D721Med (cell line): Measurements from ENCODE around the gene SCD.

Source experiments
- DNase-seq: peaks from one replicate; pipeline ENCODE4 v3.0.0; 2011; ENCODE audit warnings: low spot score; ENCODE audit not compliant: insufficient read length
- FAIRE-seq: peaks from 2 replicates; lab custom pipeline; 2011; peaks lifted over from hg19 to GRCh38; lab: Jason Lieb, UNC
- TF ChIP-seq, protein P1 (sequence below): IDR thresholded peaks from 2 replicates; pipeline ENCODE4 v1.5.1; 2012; ENCODE audit warnings: mild to moderate bottlenecking, control low read depth; ENCODE audit not compliant: insufficient read depth; ENCODE audit errors: missing control alignments

Gene SCD

DNA sequence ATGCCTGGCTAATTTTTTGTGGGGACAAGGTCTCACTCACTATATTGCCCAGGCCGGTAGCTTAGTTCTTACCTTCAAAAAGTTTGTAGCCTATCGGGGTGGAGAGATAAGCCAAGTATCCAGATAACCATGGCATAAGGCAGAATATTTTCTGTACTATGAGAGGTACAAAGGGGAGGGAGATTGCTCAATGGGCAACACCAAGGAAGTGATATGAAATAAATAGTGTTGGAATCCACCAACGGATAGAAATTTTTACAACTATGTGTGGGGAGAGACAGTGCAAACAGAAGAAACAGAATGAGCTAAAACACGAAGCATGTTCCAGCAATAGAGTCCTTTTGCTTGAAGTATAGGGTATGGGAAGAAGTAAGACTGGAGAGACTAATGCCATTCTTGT is 8.1 kb downstream of the SCD start:
- FAIRE-seq (no peak), DNase-seq (no peak)
- TF ChIP-seq, protein P1, sequence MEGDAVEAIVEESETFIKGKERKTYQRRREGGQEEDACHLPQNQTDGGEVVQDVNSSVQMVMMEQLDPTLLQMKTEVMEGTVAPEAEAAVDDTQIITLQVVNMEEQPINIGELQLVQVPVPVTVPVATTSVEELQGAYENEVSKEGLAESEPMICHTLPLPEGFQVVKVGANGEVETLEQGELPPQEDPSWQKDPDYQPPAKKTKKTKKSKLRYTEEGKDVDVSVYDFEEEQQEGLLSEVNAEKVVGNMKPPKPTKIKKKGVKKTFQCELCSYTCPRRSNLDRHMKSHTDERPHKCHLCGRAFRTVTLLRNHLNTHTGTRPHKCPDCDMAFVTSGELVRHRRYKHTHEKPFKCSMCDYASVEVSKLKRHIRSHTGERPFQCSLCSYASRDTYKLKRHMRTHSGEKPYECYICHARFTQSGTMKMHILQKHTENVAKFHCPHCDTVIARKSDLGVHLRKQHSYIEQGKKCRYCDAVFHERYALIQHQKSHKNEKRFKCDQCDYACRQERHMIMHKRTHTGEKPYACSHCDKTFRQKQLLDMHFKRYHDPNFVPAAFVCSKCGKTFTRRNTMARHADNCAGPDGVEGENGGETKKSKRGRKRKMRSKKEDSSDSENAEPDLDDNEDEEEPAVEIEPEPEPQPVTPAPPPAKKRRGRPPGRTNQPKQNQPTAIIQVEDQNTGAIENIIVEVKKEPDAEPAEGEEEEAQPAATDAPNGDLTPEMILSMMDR = no peak

DNA sequence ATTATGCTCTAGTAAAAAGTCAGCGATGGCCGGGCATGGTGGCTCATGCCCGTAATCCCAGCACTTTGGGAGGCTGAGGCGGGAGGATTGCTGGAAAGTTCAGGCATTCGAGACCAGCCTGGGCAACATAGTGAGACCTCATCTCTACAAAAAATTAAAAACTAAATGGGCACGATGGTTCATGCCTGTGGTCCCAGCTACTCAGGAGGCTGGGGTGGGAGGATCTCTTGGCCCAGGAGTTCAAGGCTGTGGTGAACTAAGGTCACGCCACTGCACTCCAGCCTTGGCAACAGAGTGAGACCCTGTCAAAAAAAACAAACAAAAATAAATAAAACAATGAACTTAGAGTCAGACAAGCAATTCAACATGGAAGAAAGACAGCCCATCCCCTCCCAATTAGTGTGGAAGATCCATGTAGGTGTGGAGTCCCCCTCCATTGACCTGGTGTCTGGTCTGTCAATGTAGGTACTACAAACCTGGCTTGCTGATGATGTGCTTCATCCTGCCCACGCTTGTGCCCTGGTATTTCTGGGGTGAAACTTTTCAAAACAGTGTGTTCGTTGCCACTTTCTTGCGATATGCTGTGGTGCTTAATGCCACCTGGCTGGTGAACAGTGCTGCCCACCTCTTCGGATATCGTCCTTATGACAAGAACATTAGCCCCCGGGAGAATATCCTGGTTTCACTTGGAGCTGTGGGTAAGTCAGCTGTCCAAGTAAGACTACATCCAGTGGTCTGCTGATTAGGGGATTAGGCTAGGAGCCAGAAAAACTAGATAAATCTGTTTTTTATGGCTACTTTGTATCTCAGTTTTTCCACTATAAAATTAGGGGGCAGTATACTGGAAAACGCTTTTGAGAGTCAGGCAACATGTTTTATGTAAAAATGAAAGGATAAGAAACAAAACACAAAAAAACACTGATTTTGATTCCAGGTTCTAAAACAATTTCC is 9.3 kb downstream of the SCD start:
- no peak for FAIRE-seq
- DNase-seq = no peak

DNA sequence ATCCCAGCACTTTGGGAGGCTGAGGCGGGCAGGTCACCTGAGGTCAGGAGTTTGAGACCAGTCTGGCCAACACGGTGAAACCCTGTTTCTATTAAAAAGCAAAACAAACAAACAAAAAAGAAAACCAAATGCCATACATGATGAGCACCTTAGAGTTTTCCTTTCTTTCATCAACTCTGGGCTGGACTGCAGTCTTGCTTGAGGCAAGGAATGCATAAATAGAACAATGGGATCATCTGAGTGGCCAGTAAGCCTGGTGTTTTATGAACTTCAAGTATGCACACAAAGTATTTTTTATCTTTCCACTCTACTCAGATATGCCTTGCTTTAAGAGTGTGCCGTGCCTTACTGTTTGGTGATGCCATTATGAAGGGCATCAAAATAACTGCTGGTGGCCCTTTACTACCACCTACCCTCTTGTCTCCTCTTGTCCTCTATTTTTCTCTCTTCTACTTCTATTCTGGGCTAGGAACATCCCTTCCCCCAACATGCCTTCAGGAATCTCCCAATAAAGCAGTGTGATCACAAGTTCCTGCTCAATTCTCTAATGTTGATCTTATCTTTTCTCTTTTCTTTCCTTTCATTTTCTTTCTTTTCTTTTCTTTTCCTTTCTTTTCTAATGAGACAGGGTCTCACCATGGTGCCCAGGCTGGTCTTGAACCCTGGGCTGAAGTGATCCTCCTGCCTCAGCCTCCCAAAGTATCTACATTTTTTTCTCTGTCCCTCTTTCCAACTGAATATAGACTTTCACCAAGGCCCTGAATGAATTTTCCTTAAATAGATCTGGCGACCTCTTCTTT is 10.2 kb downstream of the SCD start:
- DNase-seq (no peak), FAIRE-seq (no peak)
- TF ChIP-seq, protein P1 = no peak

More for the DNA sequence above, 9.3 kb downstream of the SCD start:
- TF ChIP-seq, protein P1 = no peak

DNA sequence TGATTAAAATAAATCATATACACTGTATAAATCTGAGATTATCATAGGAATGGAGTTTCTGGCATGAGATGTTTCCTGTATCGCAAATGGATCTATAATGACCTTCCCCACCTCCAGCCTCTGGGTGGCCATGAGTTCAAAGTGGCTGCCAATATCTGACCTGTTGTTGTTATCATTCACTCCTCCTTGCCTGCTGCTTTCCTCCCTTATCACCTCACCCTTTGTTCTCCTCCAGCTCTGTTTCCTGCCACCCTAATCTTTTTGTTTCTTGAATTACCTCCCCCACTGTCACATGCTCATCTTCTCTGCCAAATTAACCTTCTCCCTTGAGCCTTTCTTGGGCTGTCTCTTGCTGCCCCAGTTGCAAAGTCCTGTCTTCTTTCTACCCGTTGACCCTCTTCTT is 12.0 kb downstream of the SCD start:
- no peak for DNase-seq
- TF ChIP-seq, protein P1 = no peak
- FAIRE-seq = no peak

DNA sequence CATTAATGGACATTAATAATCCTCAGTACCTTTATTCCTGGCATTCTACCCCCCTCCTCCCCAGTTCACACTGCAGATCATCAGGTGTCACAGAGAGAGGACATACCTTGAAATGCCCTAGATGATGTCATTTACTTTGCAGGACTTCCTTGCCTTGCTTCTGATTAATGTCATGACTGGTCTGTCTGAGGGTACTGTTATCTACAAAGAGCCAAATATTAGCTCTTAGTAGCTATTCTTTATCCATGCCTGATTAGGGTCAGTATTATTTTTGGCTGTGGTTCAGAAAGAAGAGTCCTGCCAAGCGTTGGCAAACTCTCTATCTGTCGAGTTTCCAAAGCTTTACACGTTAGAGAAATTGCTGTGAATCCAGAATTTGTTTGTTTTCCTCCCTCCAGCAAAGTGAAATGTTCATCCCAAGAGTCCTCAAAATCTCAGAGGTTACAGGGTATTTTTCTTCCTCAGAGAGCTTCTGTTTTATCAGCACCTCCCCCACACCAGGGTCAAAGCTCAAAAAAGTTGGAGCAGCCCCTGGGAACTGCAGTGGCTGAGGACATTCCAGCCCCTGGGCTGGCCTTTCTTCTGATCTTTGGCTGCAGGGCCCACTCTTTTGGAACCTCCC is 12.6 kb downstream of the SCD start:
- TF ChIP-seq, protein P1 = no peak
- DNase-seq (no peak), FAIRE-seq (no peak)

DNA sequence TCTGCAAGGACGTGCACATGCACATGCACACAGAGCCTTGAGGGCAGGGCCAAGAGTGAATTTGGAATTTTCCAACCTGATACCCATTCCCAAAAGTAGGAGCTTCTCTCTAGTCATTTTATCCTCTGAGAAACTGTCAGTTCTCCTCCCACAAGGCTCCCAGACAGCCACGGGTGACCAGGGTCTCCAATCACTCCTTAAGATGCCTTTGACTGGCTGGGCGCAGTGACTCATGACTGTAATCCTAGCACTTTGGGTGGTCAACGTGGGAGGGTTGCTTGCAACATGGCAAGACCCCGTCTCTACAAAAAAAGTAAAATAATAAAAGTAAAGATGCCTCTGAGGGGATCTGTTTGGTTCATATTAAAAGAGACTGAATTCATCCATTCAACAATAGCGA is 13.2 kb downstream of the SCD start:
- DNase-seq (no peak), FAIRE-seq (no peak)
- TF ChIP-seq, protein P1 = no peak
